Measurements from ENCODE around the gene CEP290.

DNA sequence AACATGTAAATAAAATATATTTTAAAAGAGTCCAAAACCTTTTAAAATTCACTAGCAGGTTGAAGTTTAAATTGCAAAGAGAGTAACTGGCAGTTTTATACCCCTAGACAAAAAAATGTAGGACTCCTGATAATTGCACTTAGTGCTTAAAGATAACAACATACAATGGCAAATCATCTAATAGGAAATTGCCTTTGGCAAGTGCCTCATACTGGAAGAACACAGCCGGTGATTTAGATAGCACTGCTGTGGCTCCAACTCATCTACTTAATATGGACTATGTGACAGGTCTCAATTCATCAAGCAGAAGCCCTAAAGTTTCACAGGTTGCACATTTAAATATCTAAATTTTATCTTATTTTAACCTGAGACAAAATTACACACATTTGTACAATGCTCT is 126.1 kb downstream of the CEP290 start:
- TF ChIP-seq, protein P1, sequence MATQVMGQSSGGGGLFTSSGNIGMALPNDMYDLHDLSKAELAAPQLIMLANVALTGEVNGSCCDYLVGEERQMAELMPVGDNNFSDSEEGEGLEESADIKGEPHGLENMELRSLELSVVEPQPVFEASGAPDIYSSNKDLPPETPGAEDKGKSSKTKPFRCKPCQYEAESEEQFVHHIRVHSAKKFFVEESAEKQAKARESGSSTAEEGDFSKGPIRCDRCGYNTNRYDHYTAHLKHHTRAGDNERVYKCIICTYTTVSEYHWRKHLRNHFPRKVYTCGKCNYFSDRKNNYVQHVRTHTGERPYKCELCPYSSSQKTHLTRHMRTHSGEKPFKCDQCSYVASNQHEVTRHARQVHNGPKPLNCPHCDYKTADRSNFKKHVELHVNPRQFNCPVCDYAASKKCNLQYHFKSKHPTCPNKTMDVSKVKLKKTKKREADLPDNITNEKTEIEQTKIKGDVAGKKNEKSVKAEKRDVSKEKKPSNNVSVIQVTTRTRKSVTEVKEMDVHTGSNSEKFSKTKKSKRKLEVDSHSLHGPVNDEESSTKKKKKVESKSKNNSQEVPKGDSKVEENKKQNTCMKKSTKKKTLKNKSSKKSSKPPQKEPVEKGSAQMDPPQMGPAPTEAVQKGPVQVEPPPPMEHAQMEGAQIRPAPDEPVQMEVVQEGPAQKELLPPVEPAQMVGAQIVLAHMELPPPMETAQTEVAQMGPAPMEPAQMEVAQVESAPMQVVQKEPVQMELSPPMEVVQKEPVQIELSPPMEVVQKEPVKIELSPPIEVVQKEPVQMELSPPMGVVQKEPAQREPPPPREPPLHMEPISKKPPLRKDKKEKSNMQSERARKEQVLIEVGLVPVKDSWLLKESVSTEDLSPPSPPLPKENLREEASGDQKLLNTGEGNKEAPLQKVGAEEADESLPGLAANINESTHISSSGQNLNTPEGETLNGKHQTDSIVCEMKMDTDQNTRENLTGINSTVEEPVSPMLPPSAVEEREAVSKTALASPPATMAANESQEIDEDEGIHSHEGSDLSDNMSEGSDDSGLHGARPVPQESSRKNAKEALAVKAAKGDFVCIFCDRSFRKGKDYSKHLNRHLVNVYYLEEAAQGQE (IDR thresholded peaks at IDR 0.05; ENCODE audit: insufficient replicate concordance, low read depth), result no peak
- TF ChIP-seq CTCF (IDR thresholded peaks at IDR 0.05; ENCODE audit: insufficient read depth, low read length), result no peak
- no peak for TF ChIP-seq GABPA (IDR thresholded peaks at IDR 0.05; ENCODE audit: low read depth)
- TF ChIP-seq POLR2AphosphoS5 (IDR thresholded peaks at IDR 0.05; ENCODE audit: low read depth), result no peak

All from HL-60 (cell line).